NT2/D1 (cell line): ENCODE results near the gene PAPPA2.

Source experiments
- SUZ12 ChIP-seq: IDR thresholded peaks from 2 replicates; pipeline ENCODE4 v1.6.1; 2011; ENCODE audit not compliant: insufficient read length, insufficient read depth; ENCODE audit errors: extremely low read depth
- ZNF274 ChIP-seq: IDR thresholded peaks from 2 replicates; pipeline ENCODE4 v1.6.1; 2011; ENCODE audit warnings: mild to moderate bottlenecking, low read depth, low read length

DNA sequence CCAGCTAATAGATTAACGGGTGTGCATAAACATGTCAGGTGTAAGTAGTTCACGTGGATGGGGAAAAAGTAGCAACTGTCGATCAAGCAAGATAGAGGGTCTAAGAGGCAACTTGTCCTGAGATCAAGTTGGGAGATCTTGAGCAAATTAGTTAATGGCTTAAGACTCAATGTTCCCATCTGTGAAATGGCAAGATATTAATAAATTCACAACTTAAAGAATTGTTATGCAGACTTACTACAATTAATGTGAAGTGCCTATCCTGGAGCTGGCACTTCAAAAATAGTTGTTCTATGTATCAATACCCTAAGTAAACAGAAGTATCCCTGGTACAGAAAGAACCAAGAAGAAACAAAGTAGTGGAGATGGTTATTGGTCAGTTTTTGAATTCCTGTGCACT lies 389.1 kb downstream of the PAPPA2 start:
- TF ChIP-seq ZNF274 (no peak), SUZ12 (no peak)
